Mucosa of descending colon (tissue), 3 donors: ENCODE measurements around the gene RUNDC3A. TPM values are rescaled to one million over a fixed set of nuclear protein-coding genes. Genes with fewer than 3 reads are reported as not detected.

ENCODE experiments used
- ATAC-seq: fragments of 200-7000 bp; cut with Tn5 transposase; one replicate; pipeline ENCODE4 v1.9.1; 2020; ENCODE audit warnings: mild to moderate bottlenecking, moderate library complexity
- DNase-seq, 3 donors: peaks; one replicate each; pipeline ENCODE4 v3.0.0-alpha.2; 2020
- H3K36me3 ChIP-seq: fragments of 200-600 bp; one replicate; pipeline ENCODE4 v1.8.0; 2021; ENCODE audit warnings: low read depth, mild to moderate bottlenecking
- H3K4me1 ChIP-seq: fragments of 200-600 bp; one replicate; pipeline ENCODE4 v1.8.0; 2021; ENCODE audit warnings: low read depth, mild to moderate bottlenecking
- H3K4me3 ChIP-seq: fragments of 200-600 bp; one replicate; pipeline ENCODE4 v1.8.0; 2021; ENCODE audit warnings: mild to moderate bottlenecking
- H3K9me3 ChIP-seq: fragments of 200-600 bp; one replicate; pipeline ENCODE4 v1.8.0; 2021; ENCODE audit warnings: mild to moderate bottlenecking
- CTCF ChIP-seq: fragments of 200-600 bp; IDR thresholded peaks from one replicate; pipeline ENCODE4 v1.8.0; 2022; ENCODE audit warnings: antibody characterized with exemption, mild to moderate bottlenecking
- intact Hi-C, 2 donors: fragments of 100-400 bp; cut with DNase I in 1 of 2; cut with micrococcal nuclease in 1 of 2; formaldehyde crosslinking; loops; one replicate each; pipeline versions ENCODE4 v1.11.0 to v1.11.1; 2022; cut with DNase I, micrococcal nuclease
- long read RNA-seq, 2 donors: library from polyadenylated mRNA; unstranded; transcript quantifications; one replicate each; pipeline ENCODE4 v2.0.0, GENCODE V29; 2019 to 2021
- total RNA-seq, 3 donors: library from RNA; stranded (reverse); fragmentation: NEBNext Ultra II Directional in 2 of 3; extraction: Animal tissue kit (Norgen Biotek cat#: 25700) in 2 of 3; gene quantifications; one replicate each; pipeline versions ENCODE4 v1.2.1 to v1.2.4, GENCODE V29; 2021 to 2023
- donor health status: DM: no; HTN: no; CAD: no; lungs with moderate emphysema.
- donor health status: DM: no; HTN: no; CAD: no.
- donor health status: DM: no; HTN: yes; CAD: no.

Gene RUNDC3A
- total RNA-seq = 1 to 10 TPM in 2 of 3 donors, under 1 TPM in 1; 0.34 to 3.7 (median 1.4) TPM
- long read RNA-seq, donor 1 = 0 reads
- long read RNA-seq, donor 2 = 0 reads

DNA sequence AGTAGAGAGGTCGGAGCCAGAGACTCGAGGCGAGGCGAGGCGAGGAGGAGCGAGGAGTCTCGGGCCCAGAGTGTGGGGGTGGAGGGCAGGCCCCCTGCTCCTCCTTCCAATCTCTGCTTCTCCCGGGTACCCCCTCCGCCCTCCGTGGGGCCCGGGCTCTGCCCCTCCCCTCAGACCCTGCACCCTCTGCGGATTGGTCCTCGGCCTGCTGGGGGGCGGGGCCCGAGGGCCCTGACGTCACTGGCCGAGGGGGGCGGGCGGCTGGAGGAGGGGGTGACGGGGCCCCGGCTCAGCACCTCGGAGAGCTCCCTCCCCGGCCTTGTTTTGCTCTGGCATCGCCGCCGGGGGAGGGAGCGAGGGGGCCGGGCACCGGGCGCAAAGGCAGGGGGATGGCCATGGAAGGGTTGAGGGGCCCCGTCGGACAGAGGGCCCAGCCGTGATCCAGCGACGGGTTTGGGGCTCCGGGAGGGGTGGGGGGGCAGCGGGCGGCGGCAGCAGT, at the start of gene RUNDC3A:
Gene RUNDC3A (plus strand): TSS at position 282 of the 499 bp plus-strand sequence. CDS start 232 bp downstream, outside the sequence.
- DNase-seq (peak; percentile 79 to 86 (median 84)), ATAC-seq (peak; percentile 92)
- Histone ChIP-seq H3K36me3 (no peaks in the 10 kb centered on the region), H3K9me3 (no peaks in the 10 kb centered on the region), H3K4me3 (no peak within 1 kb of the TSS), H3K4me1 (peaks cover 11% of the 10 kb centered on the region)
- intact Hi-C loops = no loop called here
- no peak for TF ChIP-seq CTCF

DNA sequence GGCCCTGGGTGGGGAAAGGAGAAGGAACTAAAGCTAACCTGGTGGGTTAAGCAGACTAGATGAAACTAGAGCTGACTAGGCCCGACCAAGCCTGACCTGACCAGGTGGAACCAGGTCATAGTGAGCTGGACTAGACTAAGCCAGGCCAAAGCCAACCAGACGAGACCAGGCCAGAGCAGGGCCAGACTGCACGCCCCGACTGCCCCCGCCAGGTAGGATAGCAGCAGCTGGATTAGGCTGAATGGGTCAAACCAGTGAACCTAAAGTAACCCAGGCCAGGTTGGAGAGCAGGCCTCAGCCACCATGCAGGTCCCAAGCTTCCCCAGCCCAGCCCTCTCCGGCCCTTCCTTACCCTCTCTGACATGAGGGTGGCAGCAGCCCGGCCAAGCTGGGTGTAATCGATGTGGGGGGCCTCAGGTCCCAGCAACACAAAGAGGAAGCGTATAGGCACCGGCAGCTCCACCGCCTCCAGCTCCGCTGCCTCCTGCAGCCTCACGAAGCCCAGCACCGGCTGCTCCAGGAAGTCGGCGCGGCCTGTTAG, 49.5 kb upstream of the RUNDC3A start:
- Histone ChIP-seq H3K9me3 (no peaks in the 10 kb centered on the region), H3K36me3 (no peaks in the 10 kb centered on the region), H3K4me3 (no peak overlapping the region), H3K4me1 (no peaks in the 10 kb centered on the region)
- no peak for ATAC-seq
- intact Hi-C loops = no loop called here
- DNase-seq = no peak
- no peak for TF ChIP-seq CTCF

DNA sequence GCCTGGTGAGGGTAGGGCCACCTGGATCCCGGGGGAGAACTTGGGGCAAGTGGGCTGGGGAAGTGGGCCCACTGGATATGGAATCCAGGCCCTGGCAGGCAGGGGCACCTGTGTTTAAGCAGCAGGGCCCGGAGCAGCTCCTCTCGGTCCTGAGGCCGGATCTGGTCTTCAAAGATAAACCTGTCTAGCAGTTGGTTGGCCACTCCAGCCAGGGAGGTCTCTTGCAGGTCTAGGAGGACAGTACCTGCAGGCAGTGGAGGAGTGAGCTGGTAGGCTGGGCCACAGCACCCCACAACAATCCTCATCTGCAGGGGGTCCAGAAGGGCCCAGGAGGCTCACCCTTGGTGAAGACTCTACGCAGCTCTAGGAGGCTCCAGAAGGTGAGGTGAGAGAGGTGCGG, 48.1 kb upstream of the RUNDC3A start:
- no peaks in the 10 kb centered on the region for H3K4me1 ChIP-seq
- H3K9me3 ChIP-seq = no peaks in the 10 kb centered on the region
- intact Hi-C loops = no loop called here
- H3K4me3 ChIP-seq = no peak overlapping the region
- DNase-seq (no peak), ATAC-seq (no peak)
- no peak for TF ChIP-seq CTCF
- no peaks in the 10 kb centered on the region for H3K36me3 ChIP-seq

- intact Hi-C loops = no loop called here
- no peak for DNase-seq
- Histone ChIP-seq H3K4me1 (no peaks in the 10 kb centered on the region), H3K36me3 (no peaks in the 10 kb centered on the region), H3K9me3 (no peaks in the 10 kb centered on the region), H3K4me3 (no peak overlapping the region)
- ATAC-seq = no peak
- TF ChIP-seq CTCF = no peak
Measured at GRCh38 chr17:44262654-44263225, 45.7 kb upstream of the RUNDC3A start.

DNA sequence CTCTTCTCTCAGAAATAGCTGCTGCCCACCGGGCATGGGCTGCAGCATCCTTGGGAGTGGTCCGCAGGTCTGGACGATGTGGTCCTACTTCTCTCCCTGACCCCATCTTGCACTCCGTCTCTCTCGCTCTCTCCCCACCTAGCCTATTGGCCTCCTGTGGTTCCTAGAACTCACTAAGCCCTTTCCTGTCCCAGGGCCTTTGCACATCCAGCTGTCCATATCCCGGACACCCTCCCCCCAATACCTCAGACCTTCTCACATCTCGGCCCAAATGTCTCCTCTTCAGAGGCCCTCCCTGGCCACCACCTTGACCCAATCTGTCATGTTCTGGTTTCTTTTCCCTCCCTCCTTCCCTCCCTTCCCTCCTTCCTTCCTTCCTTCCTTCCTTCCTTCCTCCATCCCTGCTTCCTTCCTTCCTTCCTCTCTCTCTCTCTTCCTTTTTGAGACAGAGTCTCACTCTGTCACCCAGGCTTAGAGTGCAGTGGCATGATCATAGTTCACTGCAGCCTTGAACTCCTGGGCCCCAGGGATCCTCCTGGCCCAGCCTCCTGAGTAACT, 45.0 kb upstream of the RUNDC3A start:
- DNase-seq (no peak), ATAC-seq (no peak)
- intact Hi-C loops = no loop called here

More for the DNA sequence above, 45.0 kb upstream of the RUNDC3A start:
- Histone ChIP-seq H3K4me3 (no peak overlapping the region), H3K9me3 (no peaks in the 10 kb centered on the region), H3K36me3 (no peaks in the 10 kb centered on the region), H3K4me1 (no peaks in the 10 kb centered on the region)
- no peak for TF ChIP-seq CTCF
